HG03025 (cell line): ENCODE data around the gene MRC2.
A peak's percentile ranks its signal among the peaks of the same experiment; 100 is the strongest.

Experiments
- ATAC-seq: cut with Tn5 transposase; IDR thresholded peaks from one replicate; pipeline ENCODE4 v1.9.1; 2021; ENCODE audit warnings: mild to moderate bottlenecking, moderate library complexity; ENCODE audit not compliant: unreplicated experiment, low FRiP score

The MRC2 gene

DNA sequence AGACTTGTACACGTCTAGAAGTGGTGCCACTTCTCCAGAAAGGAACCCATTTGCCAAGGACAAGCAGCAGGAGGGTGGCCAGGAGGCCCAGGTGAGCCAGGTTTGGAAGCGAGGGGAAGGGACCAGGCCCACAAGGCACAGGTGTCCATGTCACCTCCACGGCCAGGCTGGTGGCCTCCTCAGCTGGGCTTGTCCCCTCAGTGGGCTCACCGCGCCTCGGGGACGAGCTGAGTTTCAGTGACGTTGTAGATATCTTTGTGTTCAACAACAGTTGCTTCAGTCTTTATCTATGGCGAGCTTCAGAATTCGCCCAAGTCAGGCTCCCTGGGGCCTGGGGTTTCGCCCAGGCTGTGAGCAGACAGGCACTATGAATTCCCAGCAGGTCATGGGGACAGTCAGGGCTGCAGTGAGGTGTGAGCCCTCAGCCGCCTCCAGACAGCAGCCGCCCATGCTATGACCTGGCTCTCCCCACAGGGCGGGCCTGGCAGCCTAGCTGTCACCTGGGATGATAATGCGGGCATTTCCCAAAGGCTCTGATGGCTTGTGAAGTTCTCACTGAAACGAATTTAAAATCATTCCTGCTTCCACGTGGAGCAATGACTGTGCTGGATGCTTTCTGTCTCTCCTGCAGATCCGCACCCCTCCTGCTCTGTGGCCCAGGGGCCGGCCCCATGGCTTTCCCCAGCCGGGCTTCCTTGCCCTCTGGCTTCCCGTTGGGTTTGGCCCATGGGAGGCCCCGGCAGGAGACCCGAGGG is 89.5 kb downstream of the MRC2 start:
- no peak for ATAC-seq

- ATAC-seq: no peak
Measured at GRCh38 chr17:62717589-62717855, 90.1 kb downstream of the MRC2 start.

DNA sequence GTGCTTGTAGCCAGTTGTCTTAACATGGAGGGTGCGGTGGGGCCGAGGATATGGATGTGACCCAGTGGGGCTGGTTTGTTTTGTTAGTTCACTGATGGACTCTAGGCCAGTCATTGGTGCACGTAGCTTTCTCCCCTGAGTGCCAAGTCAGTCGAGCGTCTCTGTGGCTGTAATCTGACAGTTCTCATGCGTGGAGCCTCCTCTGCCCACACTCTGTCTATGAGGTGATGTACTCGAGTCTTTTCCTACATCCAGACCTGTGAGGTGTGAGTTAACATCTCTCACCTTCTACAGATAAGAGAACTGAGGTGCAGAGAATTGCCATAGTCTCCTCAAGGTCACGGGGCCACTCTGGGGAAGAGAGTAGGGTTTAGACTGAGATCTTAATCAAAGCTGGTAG is 90.4 kb downstream of the MRC2 start:
- ATAC-seq: no peak

- no peak for ATAC-seq
Measured at GRCh38 chr17:62718429-62718828, 91.0 kb downstream of the MRC2 start.

- no peak for ATAC-seq
Measured at GRCh38 chr17:62719586-62719985, 92.1 kb downstream of the MRC2 start.

- ATAC-seq: no peak
Measured at GRCh38 chr17:62720126-62720850, 92.8 kb downstream of the MRC2 start.

GRCh38 chr17:62722625-62723024 is 95.2 kb downstream of the MRC2 start:
- ATAC-seq: no peak

DNA sequence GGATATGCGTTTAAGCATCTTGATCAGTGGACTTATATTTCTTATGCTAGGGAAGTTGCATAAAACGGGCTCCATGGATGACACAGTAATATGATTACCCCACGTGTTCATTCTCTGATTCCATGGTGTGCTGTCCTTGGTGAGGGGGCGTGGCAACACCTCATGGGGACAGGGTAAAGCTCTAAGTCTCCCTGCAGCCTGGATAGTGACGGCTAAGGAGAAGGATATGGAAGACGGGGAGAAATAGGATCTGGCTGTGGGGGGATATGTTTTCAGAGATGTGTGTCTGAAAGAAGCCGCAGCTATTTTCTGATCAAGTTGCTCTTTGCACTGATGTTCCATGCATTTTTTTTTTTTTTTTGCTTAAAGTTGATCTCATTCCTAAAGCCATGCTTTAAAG is 96.4 kb downstream of the MRC2 start:
- no peak for ATAC-seq

GRCh38 chr17:62724398-62725146 is 97.1 kb downstream of the MRC2 start:
- ATAC-seq: peak; percentile 92

GRCh38 chr17:62725791-62726249 is 98.3 kb downstream of the MRC2 start:
- no peak for ATAC-seq

GRCh38 chr17:62727916-62728672 is 100.6 kb downstream of the MRC2 start:
- ATAC-seq: no peak

DNA sequence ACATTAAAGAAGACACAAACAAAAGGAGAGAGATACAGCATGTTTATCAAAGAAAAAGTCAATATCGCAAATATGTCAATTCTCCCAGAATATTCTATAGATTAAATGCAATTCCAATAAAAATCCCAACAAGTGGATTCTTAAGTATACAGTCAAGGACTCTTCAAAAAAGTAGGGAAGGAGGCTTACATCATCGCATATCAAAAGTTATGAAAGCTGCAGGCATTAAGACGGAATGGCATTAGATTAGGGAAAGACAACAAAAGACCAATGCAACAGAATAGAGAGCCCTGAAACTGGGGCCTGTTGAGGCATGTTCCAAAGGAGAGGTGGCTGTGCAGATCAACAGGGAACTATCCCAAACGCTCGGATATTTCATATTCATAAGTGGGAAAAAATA is 104.7 kb downstream of the MRC2 start:
- no peak for ATAC-seq

DNA sequence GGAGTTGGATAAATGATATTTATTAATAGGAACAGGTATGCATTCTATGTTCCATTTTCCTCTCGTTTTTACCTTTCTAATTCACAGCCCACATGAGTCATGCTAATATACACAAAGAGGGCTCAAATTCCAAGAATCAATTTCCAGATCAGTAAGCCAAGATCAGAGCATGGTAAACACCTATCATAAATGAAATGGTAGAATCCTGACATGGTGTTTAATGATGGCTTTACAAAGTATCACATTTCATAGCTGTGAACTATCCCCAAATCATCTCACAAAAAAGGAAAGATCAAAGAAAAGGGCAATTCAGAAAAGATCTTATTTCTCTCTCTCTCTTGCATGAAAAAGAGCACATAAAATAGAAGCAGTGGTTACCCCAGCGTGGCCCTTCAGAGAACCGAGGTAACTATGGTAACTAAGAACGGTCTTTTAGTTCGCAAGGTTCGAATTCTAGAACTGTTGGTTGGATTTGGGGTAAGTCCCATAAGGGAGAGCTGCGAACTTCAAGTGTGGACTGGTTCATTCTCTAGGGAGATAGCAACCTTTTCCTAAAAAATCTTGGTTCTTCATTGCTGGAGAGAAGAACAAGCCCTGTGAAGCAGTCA is 107.7 kb downstream of the MRC2 start:
- no peak for ATAC-seq

GRCh38 chr17:62737513-62737912 is 110.0 kb downstream of the MRC2 start:
- ATAC-seq: no peak

- no peak for ATAC-seq
Measured at GRCh38 chr17:62738281-62738680, 110.8 kb downstream of the MRC2 start.

- ATAC-seq: no peak
Measured at GRCh38 chr17:62739645-62740388, 112.3 kb downstream of the MRC2 start.

DNA sequence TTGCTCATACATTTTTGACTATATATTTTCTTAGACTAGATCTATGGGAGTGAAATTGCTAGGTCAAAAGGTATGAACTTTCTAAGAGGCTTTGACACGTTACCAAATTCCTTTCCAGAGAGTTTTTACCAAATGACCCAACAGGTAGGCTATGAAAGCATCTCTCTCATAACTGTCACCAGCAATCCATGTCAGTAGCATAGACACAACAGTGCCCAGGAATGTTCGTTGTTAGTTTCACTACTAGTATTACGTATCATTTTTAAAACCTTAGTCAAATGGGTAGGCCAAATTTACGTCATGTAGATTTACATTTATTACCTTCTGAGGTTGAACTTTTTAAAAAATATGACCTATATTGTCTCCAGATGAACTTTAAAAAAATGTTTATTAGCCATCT is 113.8 kb downstream of the MRC2 start:
- ATAC-seq: no peak
